DND-41 (cell line): ENCODE data around the gene THOC6.

Source experiments
- ATAC-seq: fragments of 200-7000 bp; cut with Tn5 transposase; 3 replicates; pipeline ENCODE4 v1.9.1; 2021; ENCODE audit warnings: low read depth; ENCODE audit not compliant: insufficient read depth
- DNase-seq: peaks from one replicate; pipeline ENCODE4 v3.0.0-alpha.2; 2020
- H2AFZ ChIP-seq: 2 replicates; pipeline ENCODE4 v1.6.0; 2012; ENCODE audit warnings: low read depth, low read length
- H3K27ac ChIP-seq: 2 replicates; pipeline ENCODE4 v1.5.1; 2012; ENCODE audit warnings: low read length, inconsistent platforms
- H3K27me3 ChIP-seq: fragments of 200-600 bp; sonication (generic); 2 replicates; pipeline ENCODE4 v1.6.0; 2012; ENCODE audit warnings: low read length, mild to moderate bottlenecking, inconsistent platforms; ENCODE audit not compliant: insufficient read depth, poor library complexity
- H3K36me3 ChIP-seq: 2 replicates; pipeline ENCODE4 v1.5.1; 2012; ENCODE audit warnings: low read length, inconsistent platforms; ENCODE audit not compliant: insufficient read depth
- H3K4me1 ChIP-seq: 2 replicates; pipeline ENCODE4 v1.5.1; 2012; ENCODE audit warnings: mild to moderate bottlenecking, low read length; ENCODE audit not compliant: insufficient read depth
- H3K4me2 ChIP-seq: 2 replicates; pipeline ENCODE4 v1.6.0; 2012; ENCODE audit warnings: mild to moderate bottlenecking, moderate library complexity, low read length, inconsistent platforms; ENCODE audit not compliant: insufficient read depth
- H3K4me3 ChIP-seq, 2 experiments: fragments of 200-600 bp in 1 of 2; shearing (Covaris generic) in 1 of 2; 2 replicates each; pipeline ENCODE4 v1.5.1; 2012 to 2016; ENCODE audit warnings: inconsistent platforms in 2 of 2, low read length in 2 of 2, mild to moderate bottlenecking in 2 of 2, low read depth in 1 of 2, moderate library complexity in 1 of 2
- H3K79me2 ChIP-seq: 2 replicates; pipeline ENCODE4 v1.6.0; 2012; ENCODE audit warnings: low read length, inconsistent platforms; ENCODE audit not compliant: insufficient read depth
- H3K9ac ChIP-seq: 2 replicates; pipeline ENCODE4 v1.6.0; 2012; ENCODE audit warnings: low read depth, mild to moderate bottlenecking, inconsistent platforms, low read length, moderate library complexity
- H3K9me3 ChIP-seq: 2 replicates; pipeline ENCODE4 v1.5.1; 2012; ENCODE audit warnings: low read length, moderate library complexity, mild to moderate bottlenecking, inconsistent platforms; ENCODE audit not compliant: insufficient read depth, severe bottlenecking
- H4K20me1 ChIP-seq: 2 replicates; pipeline ENCODE4 v1.6.0; 2012; ENCODE audit warnings: low read length; ENCODE audit not compliant: insufficient read depth
- CTCF ChIP-seq: IDR thresholded peaks from 2 replicates; pipeline ENCODE4 v1.5.1; 2012; ENCODE audit warnings: borderline replicate concordance, low read length, moderate library complexity, mild to moderate bottlenecking; ENCODE audit not compliant: poor library complexity, severe bottlenecking; ENCODE audit errors: extremely low read depth
- EZH2 ChIP-seq: IDR thresholded peaks from 3 replicates; pipeline ENCODE4 v1.6.1; 2012; ENCODE audit warnings: borderline replicate concordance, low read depth, mild to moderate bottlenecking, moderate library complexity, low read length, inconsistent platforms; ENCODE audit not compliant: severe bottlenecking

Gene THOC6

DNA sequence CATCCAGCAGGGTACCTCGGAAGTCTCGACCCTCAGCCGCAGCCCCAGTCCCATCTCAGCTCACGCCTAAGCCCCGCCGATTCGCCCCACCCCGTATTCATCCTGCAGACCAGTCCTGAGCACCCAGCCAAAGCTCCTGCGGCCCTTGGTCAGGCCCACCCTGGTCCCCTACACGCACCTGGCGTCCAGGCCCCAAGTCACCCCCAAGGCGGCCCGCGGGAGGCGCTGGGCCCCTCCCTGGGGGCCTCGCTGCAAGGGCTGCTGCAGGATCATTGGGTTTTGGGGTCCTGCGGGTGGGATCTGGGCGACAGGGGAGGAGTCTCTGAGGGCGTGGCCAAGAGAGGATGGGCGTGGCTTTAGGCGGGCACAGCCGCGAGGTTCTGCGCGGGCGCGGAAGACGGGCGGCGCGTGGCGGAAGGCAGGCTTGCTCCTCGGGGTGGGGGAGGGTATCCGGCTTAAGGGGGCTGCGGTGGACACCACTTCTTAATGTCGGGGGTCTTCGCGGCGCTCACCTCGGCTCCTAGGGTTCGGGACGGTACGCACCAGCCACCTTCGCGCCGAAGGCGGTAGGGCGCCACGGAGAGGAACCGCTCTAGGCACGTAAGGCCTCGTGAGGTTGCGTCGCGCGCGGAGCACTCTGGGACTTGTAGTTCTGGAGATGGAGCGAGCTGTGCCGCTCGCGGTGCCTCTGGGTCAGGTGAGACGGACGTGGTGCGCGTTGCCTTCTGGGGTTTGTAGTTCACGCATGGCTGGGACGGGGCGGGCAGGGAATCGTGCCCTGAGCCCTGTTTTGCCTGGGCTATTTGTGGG is at the start of gene THOC6, which contains the start of gene HCFC1R1:
THOC6 (plus strand) TSS at position 367 of the 810 bp plus-strand sequence; CDS start at position 659, 292 bp downstream.
HCFC1R1 (minus strand) TSS at position 274 of the 810 bp plus-strand sequence; CDS start at position 273, 1 bp downstream.
- Histone ChIP-seq H3K27me3 (no peaks in the 10 kb centered on the region), H3K9me3 (no peaks in the 10 kb centered on the region), H3K36me3 (peaks cover 22% of the 10 kb centered on the region), H3K4me2 (peak within 1 kb of the TSS; percentile 81), H3K9ac (peak within 1 kb of the TSS; percentile 70), H2AFZ (peak within 1 kb of the TSS; percentile 75), H3K4me3 (peak within 1 kb of the TSS; percentile 25 to 67), H3K27ac (peak within 1 kb of the TSS; percentile 94), H4K20me1 (peaks cover 26% of the 10 kb centered on the region), H3K79me2 (peaks cover 12% of the 10 kb centered on the region), H3K4me1 (peaks cover 62% of the 10 kb centered on the region)
- ATAC-seq = peak; percentile 88
- peak; percentile 97 for DNase-seq
- TF ChIP-seq EZH2 (no peak), CTCF (peak; percentile 2)

DNA sequence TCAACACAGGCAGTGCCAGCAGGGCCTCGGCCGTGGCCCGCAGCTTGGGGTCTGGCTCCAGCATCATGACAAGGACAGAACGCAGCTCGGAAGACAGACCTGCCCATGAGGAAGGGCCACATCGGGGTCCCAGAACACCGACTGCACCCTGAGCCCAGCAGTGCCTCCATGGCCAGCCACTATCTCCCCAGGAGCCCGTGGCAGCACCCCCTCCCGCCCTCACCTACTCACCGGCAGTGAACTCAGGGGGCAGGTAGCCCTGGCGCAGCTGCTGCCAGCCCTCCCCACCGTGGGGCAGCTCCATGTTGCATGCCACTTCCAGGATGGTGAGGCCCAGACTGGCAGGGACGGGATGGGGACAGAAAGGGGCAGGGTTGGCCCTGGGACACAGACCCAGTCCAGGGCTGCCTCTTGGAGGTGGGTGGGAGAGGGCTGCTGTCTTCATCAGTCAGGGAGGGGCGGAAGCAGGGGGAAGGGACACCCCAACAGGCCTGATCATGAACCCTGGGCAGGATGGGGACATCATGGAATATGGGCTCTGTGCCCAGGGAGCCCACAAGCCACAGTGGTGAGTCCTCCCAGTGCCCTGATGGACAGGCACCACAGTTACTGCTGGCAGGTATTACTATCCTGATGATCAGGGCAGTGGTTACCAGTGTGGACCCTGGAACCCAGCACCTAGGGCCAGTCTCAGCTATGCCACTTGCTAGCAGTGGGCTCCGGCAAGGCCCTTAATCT is 49.3 kb upstream of the THOC6 start:
- Histone ChIP-seq H3K9ac (no peak overlapping the region), H3K4me3 (no peak overlapping the region), H3K27me3 (no peaks in the 10 kb centered on the region), H3K9me3 (no peaks in the 10 kb centered on the region), H3K36me3 (peaks cover 87% of the 10 kb centered on the region), H2AFZ (no peak overlapping the region), H3K79me2 (peaks cover 83% of the 10 kb centered on the region), H3K4me2 (peak overlapping the region; percentile 16; the same call in 1 of the 2 replicates), H4K20me1 (peaks cover 83% of the 10 kb centered on the region), H3K27ac (no peak overlapping the region), H3K4me1 (peaks cover 75% of the 10 kb centered on the region)
- no peak for TF ChIP-seq EZH2
- TF ChIP-seq CTCF = no peak
- ATAC-seq (no peak), DNase-seq (no peak)

- Histone ChIP-seq H4K20me1 (peaks cover 83% of the 10 kb centered on the region), H3K4me2 (peak overlapping the region; percentile 10; the same call in 1 of the 2 replicates), H3K4me1 (peaks cover 74% of the 10 kb centered on the region), H2AFZ (no peak overlapping the region), H3K9ac (no peak overlapping the region), H3K36me3 (peaks cover 92% of the 10 kb centered on the region), H3K27me3 (no peaks in the 10 kb centered on the region), H3K79me2 (peaks cover 83% of the 10 kb centered on the region), H3K27ac (no peak overlapping the region), H3K4me3 (no peak overlapping the region), H3K9me3 (no peaks in the 10 kb centered on the region)
- TF ChIP-seq CTCF = no peak
- no peak for TF ChIP-seq EZH2
- DNase-seq (no peak), ATAC-seq (no peak)
These were observed 48.6 kb upstream of the THOC6 start for GRCh38 chr16:2975161-2975795.
